Measurements from ENCODE around the gene TYROBP.

DNA sequence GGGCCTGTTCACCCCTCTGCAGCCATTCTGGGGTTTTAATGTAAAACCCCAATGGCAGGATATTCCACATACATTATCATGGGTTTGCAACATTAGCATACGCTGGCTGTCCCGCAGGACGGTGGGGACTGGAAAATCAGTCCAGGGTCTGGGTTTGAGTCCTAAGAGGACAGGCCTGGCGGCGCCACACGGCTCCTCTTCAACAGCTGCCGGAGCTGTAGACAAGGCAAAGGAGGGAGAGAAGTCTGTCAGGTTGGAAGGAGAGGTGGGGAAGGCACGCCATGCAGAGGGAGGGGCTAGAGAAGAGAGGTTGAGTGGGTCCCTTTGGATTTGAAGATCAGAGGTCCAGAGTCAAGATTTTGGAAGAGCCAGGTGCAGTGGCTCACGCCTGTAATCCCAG lies 19.7 kb downstream of the TYROBP start:
- TF ChIP-seq CTCF (IDR thresholded peaks at IDR 0.05; ENCODE audit: borderline replicate concordance, extremely low read depth, low read length, poor library complexity, severe bottlenecking): no peak
- TF ChIP-seq EZH2 (IDR thresholded peaks at IDR 0.05; ENCODE audit: borderline replicate concordance, low read depth, low read length, severe bottlenecking): no peak
